CD4-positive, alpha-beta T cell treated with Interleukin-17A for 1 hour (primary cell): ENCODE results near the gene TMEM30B.

Source experiments
- DNase-seq: peaks from one replicate; pipeline ENCODE4 v3.0.0-alpha.2; 2020

The TMEM30B gene

GRCh38 chr14:61297581-61297980 is 16.4 kb upstream of the TMEM30B start:
- DNase-seq, result no peak

GRCh38 chr14:61296719-61297502 is 15.8 kb upstream of the TMEM30B start:
- peak; percentile 78 for DNase-seq

- DNase-seq, result no peak
Observed at GRCh38 chr14:61296151-61296550, 15.0 kb upstream of the TMEM30B start.

DNA sequence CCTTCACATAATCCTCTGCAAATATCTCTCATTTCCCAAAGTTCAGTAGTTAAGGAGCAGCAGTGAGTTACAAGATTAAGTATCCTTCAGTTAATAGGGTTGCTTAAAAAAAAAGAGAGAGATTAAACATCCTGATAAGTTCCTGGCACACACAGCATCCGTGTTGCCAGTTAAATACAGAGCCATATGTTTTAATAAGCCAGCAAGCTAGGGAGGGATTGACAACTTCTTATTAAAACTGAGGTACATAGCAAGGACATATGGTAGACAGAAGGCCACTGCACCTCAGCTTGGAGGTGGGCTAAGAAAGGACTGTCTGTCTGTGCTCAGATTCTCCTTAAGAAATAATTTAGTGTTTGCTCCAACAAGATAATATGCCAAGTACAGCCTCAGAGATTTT is 9.6 kb upstream of the TMEM30B start:
- no peak for DNase-seq

DNA sequence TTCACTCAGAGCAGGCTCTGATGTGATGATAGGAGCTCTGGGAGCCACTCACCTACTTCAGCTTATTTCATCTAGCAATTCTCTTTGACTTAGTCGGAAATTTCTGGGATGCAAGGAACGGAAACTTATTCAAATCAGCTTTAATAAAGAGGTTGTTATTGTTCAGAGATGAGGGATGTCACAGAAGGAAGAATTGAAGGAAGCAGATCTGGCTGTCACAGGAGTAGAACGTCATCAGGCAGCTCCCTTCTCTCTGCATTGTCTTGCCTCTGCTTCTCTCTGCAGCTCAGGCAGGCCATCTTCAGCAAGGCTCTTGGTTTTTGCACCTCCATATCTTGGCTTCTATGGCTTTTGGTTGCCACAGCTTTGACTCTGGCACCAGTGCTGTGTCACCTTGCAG is 7.6 kb upstream of the TMEM30B start:
- no peak for DNase-seq

DNA sequence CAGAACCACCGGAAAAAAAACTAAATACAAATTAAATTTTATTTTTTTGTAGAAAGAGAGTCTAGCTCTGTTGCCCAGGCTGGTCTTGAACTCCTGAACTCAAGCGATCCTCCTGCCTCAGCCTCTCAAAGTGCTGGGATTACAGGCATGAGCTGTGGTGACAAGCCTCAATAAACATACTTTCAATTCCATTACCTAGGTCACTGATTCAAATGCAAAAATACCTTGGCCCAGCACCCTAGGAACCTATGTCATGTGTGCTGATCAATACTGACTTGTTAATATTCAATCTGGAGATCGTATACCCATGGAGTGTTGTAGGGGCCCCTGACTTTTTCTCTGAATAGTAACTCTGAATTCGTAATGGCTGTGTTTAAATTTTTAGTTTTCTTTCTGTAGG is 7.1 kb upstream of the TMEM30B start:
- DNase-seq, result no peak

DNA sequence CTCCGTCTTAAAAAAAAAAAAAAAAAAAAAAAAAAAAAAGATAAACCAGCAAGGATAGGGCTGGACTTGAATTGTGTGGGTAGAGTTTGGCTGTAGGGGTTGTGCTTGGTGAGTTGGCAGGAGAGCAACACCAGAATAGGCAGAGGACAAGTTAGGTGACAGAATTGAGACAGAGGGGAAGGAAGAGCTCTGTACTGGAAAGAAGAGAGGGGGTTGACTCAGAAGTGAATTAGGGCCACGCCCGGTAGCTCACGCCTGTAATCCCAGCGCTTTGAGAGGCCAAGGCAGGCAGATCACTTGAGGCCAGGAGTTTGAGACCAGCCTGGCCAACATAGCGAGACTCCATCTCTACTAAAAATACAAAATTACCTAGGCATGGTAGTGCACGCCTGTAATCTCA is 6.1 kb upstream of the TMEM30B start:
- DNase-seq, result no peak

- DNase-seq, result no peak
Observed at GRCh38 chr14:61285364-61285763, 4.2 kb upstream of the TMEM30B start.

DNA sequence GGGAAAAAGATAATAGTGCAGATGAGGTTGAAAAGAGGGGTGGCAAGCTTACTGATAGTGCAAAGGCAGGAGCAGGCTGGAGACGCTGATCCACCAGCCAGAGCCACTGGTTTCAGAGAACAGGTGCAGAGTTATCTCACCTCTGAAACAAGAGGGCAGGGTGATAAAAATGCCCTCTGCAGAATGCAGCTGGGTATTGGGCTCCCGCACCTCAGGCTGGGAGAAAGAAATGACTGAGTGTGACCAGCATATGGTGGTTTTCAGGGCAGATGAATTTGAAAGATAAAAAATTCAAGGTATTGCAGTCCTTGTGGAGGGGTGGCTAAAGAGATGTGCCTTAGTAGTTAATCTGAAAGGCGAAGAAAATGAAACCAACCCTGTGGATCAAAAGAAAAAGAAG is 2.9 kb upstream of the TMEM30B start:
- no peak for DNase-seq

GRCh38 chr14:61282746-61283145 is 1.6 kb upstream of the TMEM30B start:
- DNase-seq, result no peak

- DNase-seq, result no peak
Observed at GRCh38 chr14:61281948-61282275, 774 bp upstream of the TMEM30B start.

- peak; percentile 80 for DNase-seq
Observed at GRCh38 chr14:61280526-61281185, 482 bp downstream of the TMEM30B start.

DNA sequence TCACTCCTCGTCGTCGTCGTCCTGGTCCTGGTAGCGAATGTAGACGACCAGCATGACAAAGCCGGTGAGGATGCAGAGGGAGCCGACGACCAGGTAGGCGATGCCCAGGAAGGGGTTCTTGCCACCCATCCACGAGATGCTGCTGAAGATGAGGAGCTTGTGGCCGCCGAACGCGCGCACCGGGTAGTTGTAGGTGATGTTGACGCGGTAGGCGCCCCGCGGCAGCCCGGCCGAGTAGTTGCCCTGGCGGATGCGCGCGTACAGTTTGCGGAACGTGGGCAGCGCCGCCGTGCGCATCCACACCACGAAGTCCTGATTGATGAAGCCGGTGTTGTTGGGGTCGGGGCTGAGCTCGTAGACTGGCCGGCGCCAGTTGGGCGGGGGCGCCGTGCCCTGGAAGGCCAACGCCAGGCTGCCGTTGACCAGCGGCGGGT is 1.0 kb downstream of the TMEM30B start:
- no peak for DNase-seq

- no peak for DNase-seq
Observed at GRCh38 chr14:61279082-61279481, 2.1 kb downstream of the TMEM30B start.

- no peak for DNase-seq
Observed at GRCh38 chr14:61277784-61278183, 3.4 kb downstream of the TMEM30B start.

DNA sequence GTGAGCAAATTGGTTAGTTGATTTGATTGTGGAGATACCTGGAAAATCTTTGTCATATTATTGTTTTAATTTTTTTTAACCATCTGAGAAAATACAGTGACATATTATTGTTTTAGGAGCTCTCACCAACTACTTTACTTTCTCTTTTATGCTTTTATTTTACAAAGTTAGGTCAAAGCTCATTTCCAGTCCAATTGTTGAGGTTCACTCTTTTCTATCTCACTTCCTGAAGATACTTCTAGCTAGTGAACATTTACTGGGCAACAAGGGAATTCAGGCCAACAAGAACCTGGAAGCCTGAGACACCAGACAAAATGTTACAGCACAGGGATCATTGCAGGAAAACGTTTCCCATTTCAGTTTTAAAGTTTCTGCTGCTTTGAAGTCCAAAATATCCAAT is 3.9 kb downstream of the TMEM30B start:
- no peak for DNase-seq

GRCh38 chr14:61271552-61271951 is 9.6 kb downstream of the TMEM30B start:
- DNase-seq, result no peak

- DNase-seq, result no peak
Observed at GRCh38 chr14:61270714-61271113, 10.4 kb downstream of the TMEM30B start.

- DNase-seq, result peak; percentile 84
Observed at GRCh38 chr14:61269321-61270083, 11.6 kb downstream of the TMEM30B start.

GRCh38 chr14:61268812-61269211 is 12.3 kb downstream of the TMEM30B start:
- no peak for DNase-seq

- DNase-seq, result no peak
Observed at GRCh38 chr14:61266891-61267740, 14.0 kb downstream of the TMEM30B start.

DNA sequence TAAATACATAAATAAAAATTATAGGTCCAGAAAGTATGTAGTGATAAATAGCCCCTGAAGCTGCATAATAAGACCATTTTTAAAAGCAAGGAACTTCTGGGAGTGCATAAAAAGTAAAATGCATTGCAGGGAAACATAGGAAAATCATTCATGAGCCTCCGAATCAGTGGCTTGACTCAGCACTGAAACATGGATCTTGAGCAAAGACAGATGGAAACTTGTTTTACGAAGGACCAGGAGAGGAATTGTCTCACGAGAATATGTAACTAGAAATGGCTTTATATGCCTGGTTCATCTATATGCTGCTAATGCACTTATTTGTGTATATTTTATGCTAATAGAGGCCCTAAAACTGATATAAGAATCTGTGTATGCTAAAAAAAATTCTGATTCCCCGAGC is 14.7 kb downstream of the TMEM30B start:
- no peak for DNase-seq

- no peak for DNase-seq
Observed at GRCh38 chr14:61264651-61265050, 16.5 kb downstream of the TMEM30B start.
